ENCODE results near the gene MORN4. TPM values are rescaled to one million over a fixed set of nuclear protein-coding genes. Genes with fewer than 3 reads are reported as not detected.

The MORN4 gene
- total RNA-seq, 2 experiments from 2014 or later = 3.2 to 3.9 TPM

DNA sequence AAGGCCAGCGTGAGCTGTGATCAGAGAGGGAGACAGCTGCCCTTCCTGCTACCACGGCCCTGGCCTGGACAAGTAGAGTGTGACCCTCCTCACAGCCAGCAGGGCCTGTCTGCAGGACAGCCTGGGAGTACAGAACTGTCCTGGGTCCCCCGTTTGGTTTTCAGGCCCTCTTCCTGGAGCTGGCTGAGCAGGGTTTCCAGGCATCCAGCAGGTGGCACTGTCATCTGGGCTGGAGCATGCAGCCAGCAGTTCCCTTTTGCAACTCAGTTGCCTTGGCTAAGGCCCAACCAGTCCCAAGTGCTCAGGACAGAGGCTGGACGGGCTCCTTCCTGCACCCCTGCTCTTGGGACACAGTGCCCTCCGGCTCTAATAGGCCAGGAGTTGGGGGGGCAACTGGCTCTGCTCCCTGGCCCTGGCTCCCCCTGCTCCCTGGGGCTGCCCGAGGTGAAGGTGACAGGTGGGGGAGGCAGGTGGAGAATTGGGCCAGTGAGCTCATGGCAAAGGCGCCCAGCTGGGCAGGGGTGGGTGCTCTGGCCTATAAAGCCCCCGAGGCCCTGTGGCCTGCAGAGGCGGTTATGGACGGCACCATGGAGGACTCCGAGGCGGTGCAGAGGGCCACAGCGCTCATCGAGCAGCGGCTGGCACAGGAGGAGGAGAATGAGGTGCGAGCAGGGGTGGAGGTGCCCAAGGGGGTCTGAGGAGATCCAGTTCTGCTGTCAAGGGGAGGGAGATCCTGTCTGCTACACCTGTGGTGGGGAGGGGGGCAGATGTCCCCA lies 60.9 kb downstream of the MORN4 start, which contains the start of gene ANKRD2:
Gene ANKRD2, plus strand, starts transcription at position 566 of the 776 bp plus-strand sequence. Its CDS starts 10 bp downstream, at position 576.
- Mint-ChIP-seq H3K9me3 (no peaks in the 10 kb centered on the region), H3K36me3 (ENCODE audit: low read depth) (no peaks in the 10 kb centered on the region), H3K27ac (no peak within 1 kb of the TSS), H3K4me1 (ENCODE audit: low read depth) (no peaks in the 10 kb centered on the region), H3K27me3 (no peaks in the 10 kb centered on the region), H3K4me3 (no peak within 1 kb of the TSS)
- ChIA-PET CTCF (interaction anchor here (0.6 to 4.6 kb wide), 27 partner anchors 9 to 556 kb away, joined by 3 to 26 read pairs (median 5); partner anchors contain the start of genes AVPI1 and HOGA1), POLR2A (interaction anchor here (1.0 kb wide), 1 partner anchor 69 kb away, joined by 3 read pairs; no protein-coding TSS in a partner anchor)
- DNase-seq = peak; percentile 72
- peak; percentile 71 for TF ChIP-seq CTCF (IDR thresholded peaks at IDR 0.05)
- intact Hi-C loops (cut with micrococcal nuclease) = no loop called here
- ATAC-seq = peak; percentile 89

DNA sequence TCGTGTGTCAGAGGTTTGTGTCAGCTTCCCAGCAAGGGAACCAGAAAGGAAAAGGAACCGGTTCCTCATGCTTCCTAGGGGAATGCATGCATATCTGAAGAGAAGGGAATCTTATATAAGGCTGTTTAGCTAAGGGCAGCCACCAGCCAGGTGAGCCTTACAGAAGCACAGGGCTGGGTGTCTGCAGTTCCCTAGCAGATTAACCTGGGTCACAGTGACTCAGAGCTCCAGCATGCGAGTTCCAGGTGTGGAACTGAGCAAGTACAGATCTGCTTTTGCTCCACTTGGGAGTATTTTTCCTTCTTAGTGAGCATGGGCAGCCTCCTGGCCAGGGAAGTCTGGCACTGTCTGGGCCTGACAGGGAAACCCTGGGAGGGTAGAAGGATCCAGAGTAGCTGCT lies 61.7 kb downstream of the MORN4 start:
- Mint-ChIP-seq H3K9me3 (no peaks in the 10 kb centered on the region), H3K36me3 (ENCODE audit: low read depth) (no peaks in the 10 kb centered on the region), H3K4me1 (ENCODE audit: low read depth) (no peaks in the 10 kb centered on the region), H3K27ac (no peak overlapping the region), H3K4me3 (no peak overlapping the region), H3K27me3 (no peaks in the 10 kb centered on the region)
- intact Hi-C loops (cut with micrococcal nuclease) = no loop called here
- DNase-seq = no peak
- no peak for TF ChIP-seq CTCF (IDR thresholded peaks at IDR 0.05)
- POLR2A ChIA-PET = interaction anchor here (1.0 kb wide), 1 partner anchor 70 kb away, joined by 3 read pairs; no protein-coding TSS in a partner anchor
- no peak for ATAC-seq
- CTCF ChIA-PET = interaction anchor here (0.6 to 4.6 kb wide), 22 partner anchors 10 to 130 kb away, joined by 3 to 26 read pairs (median 6); partner anchors contain the start of gene HOGA1

GRCh38 chr10:97570789-97571471 lies 62.4 kb downstream of the MORN4 start:
- H3K27me3 Mint-ChIP-seq = no peaks in the 10 kb centered on the region
- no peaks in the 10 kb centered on the region for H3K4me1 Mint-ChIP-seq (ENCODE audit: low read depth)
- ATAC-seq (no peak), DNase-seq (no peak)
- CTCF ChIA-PET = interaction anchor here (0.9 to 4.6 kb wide), 11 partner anchors 11 to 131 kb away, joined by 3 to 26 read pairs (median 7); no protein-coding TSS in a partner anchor
- TF ChIP-seq CTCF (IDR thresholded peaks at IDR 0.05) = no peak
- H3K4me3 Mint-ChIP-seq = no peak overlapping the region
- POLR2A ChIA-PET = no interaction called here
- no peaks in the 10 kb centered on the region for H3K9me3 Mint-ChIP-seq
- H3K27ac Mint-ChIP-seq = no peak overlapping the region
- intact Hi-C loops (cut with micrococcal nuclease) = no loop called here
- no peaks in the 10 kb centered on the region for H3K36me3 Mint-ChIP-seq (ENCODE audit: low read depth)

DNA sequence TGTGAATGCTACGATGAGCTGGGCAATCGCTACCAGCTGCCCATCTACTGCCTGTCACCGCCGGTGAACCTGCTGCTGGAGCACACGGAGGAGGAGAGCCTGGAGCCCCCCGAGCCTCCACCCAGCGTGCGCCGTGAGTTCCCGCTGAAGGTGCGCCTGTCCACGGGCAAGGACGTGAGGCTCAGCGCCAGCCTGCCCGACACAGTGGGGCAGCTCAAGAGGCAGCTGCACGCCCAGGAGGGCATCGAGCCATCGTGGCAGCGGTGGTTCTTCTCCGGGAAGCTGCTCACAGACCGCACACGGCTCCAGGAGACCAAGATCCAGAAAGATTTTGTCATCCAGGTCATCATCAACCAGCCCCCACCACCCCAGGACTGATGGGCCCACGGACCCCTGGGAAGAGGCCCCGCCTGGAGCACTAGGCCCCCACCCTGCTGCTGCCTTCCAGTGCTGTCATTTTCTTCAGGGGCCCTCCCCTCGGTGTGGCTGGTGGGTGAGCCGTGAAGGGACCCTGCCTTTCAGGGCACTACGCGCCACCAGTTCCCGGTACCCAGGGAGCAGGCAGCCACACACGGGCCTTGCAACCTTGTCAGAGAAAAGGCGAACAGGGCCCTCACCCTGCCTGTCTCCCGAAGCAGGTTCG lies 63.0 kb downstream of the MORN4 start:
- H3K27me3 Mint-ChIP-seq = no peaks in the 10 kb centered on the region
- no peak for ATAC-seq
- no peak for DNase-seq
- H3K9me3 Mint-ChIP-seq = no peaks in the 10 kb centered on the region
- H3K27ac Mint-ChIP-seq = no peak overlapping the region
- CTCF ChIA-PET = interaction anchor here (3.1 to 4.6 kb wide), 2 partner anchors 16 to 42 kb away, joined by 16 to 26 read pairs; no protein-coding TSS in a partner anchor
- H3K36me3 Mint-ChIP-seq (ENCODE audit: low read depth) = no peaks in the 10 kb centered on the region
- TF ChIP-seq CTCF (IDR thresholded peaks at IDR 0.05) = no peak
- POLR2A ChIA-PET = no interaction called here
- no peak overlapping the region for H3K4me3 Mint-ChIP-seq
- intact Hi-C loops (cut with micrococcal nuclease) = no loop called here
- no peaks in the 10 kb centered on the region for H3K4me1 Mint-ChIP-seq (ENCODE audit: low read depth)

Measured in activated CD8-positive, alpha-beta T cell treated with anti-CD3 and anti-CD28 coated beads for 36 hours (primary cell).